ENCODE measurements around the gene ADCK2. TPM values are rescaled to one million over a fixed set of nuclear protein-coding genes. Genes with fewer than 3 reads are reported as not detected.
A peak's percentile ranks its signal among the peaks of the same experiment; 100 is the strongest.

ADCK2 gene
- total RNA-seq, 4 donors from 2014 or later = 17.6 to 34.1 (median 21.6) TPM

DNA sequence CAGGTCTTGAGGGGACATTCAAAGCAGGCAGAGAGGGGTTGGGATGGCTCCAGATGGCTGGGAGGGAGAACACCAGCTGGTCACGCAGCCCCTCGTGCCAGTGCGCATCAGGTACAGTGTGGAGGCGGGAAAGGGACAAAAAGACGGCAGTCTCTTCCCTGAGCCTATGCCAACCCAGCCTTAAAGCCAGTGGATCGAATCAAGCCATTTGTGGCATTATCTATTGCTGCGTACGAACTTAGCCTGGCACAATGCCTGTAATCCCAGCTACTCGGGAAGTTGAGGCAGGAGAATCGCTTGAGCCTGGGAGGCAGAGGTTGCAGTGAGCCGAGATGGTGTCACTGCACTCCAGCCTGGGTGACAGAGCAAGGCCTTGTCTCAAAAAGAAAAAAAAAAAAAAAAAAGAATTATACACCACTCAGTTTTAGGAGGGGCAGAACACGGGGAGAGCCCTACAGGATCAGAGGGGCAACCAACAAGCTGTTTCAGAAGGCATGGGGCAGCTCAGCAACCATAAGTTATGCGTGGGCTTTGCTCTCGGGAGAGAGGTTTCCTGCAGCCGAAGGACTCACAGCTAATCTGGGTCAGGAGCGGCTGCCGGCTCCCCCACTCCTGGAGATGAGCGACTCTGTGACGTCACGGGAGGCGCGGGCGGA is 23.4 kb downstream of the ADCK2 start:
- WGBS, 2 donors = 0 to 7% methylated on average over 5 to 6 of the region's 23 CpGs

GRCh38 chr7:140696680-140697446 is 24.1 kb downstream of the ADCK2 start, which contains the start of gene NDUFB2:
NDUFB2 (plus strand) TSS chr7:140696708; CDS start chr7:140696745, 37 bp downstream.
- intact Hi-C loops (cut with DNase I) = no loop called here
- H3K36me3 ChIP-seq = peaks cover 0 to 23% (median 0%) of the 10 kb centered on the region in 3 donors
- H3K4me3 ChIP-seq = peak within 1 kb of the TSS; percentile 67 to 94 (median 78)
- 0% methylated on average over 6 to 18 of the region's 82 CpGs for WGBS, 2 donors
- peak within 1 kb of the TSS; percentile 92 to 96 (median 94) for H3K27ac ChIP-seq
- no peaks in the 10 kb centered on the region for H3K27me3 ChIP-seq
- TF ChIP-seq, protein P1, sequence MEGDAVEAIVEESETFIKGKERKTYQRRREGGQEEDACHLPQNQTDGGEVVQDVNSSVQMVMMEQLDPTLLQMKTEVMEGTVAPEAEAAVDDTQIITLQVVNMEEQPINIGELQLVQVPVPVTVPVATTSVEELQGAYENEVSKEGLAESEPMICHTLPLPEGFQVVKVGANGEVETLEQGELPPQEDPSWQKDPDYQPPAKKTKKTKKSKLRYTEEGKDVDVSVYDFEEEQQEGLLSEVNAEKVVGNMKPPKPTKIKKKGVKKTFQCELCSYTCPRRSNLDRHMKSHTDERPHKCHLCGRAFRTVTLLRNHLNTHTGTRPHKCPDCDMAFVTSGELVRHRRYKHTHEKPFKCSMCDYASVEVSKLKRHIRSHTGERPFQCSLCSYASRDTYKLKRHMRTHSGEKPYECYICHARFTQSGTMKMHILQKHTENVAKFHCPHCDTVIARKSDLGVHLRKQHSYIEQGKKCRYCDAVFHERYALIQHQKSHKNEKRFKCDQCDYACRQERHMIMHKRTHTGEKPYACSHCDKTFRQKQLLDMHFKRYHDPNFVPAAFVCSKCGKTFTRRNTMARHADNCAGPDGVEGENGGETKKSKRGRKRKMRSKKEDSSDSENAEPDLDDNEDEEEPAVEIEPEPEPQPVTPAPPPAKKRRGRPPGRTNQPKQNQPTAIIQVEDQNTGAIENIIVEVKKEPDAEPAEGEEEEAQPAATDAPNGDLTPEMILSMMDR (IDR thresholded peaks at IDR 0.05) = peak in 1 of 6 experiments; percentile 21
- TF ChIP-seq POLR2A (IDR thresholded peaks at IDR 0.05) = peak in 3 of 4 donors; percentile 68 to 89 (median 72)
- DNase-seq = peak; percentile 50
- no peaks in the 10 kb centered on the region for H3K9me3 ChIP-seq
- peaks cover 12 to 27% (median 22%) of the 10 kb centered on the region in 3 donors for H3K4me1 ChIP-seq

More for the DNA sequence above, 23.4 kb downstream of the ADCK2 start:
- DNase-seq = peak; percentile 54
- H3K27me3 ChIP-seq = no peaks in the 10 kb centered on the region
- peak overlapping the region; percentile 67 to 94 (median 78) for H3K4me3 ChIP-seq
- peaks cover 0 to 30% (median 0%) of the 10 kb centered on the region in 3 donors for H3K36me3 ChIP-seq
- H3K27ac ChIP-seq = peak overlapping the region; percentile 92 to 96 (median 94)
- TF ChIP-seq POLR2A (IDR thresholded peaks at IDR 0.05) = no peak
- TF ChIP-seq, protein P1 (IDR thresholded peaks at IDR 0.05) = no peak
- no peaks in the 10 kb centered on the region for H3K9me3 ChIP-seq
- peaks cover 12 to 27% (median 22%) of the 10 kb centered on the region in 3 donors for H3K4me1 ChIP-seq
- intact Hi-C loops (cut with DNase I) = no loop called here

DNA sequence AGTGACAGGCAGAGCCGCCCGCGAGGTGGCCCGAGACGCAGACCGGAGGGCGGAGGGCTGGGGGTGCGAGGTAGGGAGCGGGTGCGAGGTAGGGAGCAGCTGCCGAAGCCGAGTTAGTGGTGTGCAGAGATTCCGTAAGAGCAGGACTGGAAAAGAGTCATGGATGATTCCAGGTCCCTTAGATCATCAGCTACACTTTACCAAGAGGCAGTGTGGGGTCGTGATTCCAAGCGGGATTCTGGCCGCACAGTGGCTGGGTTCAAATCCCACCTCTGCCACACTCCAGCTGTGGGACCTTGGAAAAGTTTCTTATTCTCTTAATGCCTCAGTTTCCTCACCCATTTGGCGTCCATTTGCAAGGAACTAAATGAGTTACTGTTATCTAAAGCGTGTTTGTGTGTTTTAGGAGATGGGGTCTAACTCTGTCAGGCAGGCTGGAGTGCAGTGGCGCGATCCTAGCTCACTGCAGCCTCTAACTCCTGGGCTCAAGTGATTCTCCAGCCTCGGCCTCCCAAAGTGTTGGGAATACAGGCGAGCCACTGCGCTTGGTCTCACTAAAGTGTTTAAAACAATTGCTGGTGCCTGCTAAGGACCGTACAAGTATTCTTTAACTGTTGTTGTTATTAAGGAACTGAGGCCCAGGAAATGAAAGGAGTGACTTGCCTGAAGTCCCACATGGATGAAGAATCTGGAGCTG is 24.9 kb downstream of the ADCK2 start:
- Histone ChIP-seq H3K4me1 (peaks cover 12 to 27% (median 22%) of the 10 kb centered on the region in 3 donors), H3K9me3 (no peaks in the 10 kb centered on the region), H3K36me3 (peaks cover 0 to 16% (median 0%) of the 10 kb centered on the region in 3 donors), H3K27ac (peak overlapping the region; percentile 92 to 96 (median 94)), H3K4me3 (peak overlapping the region; percentile 67 to 94 (median 78)), H3K27me3 (no peaks in the 10 kb centered on the region)
- intact Hi-C loops (cut with DNase I) = no loop called here
- TF ChIP-seq, protein P1 (IDR thresholded peaks at IDR 0.05) = no peak
- no peak for TF ChIP-seq POLR2A (IDR thresholded peaks at IDR 0.05)
- 10 to 42% methylated on average over 12 to 19 of the region's 24 CpGs for WGBS, 2 donors
- no peak for DNase-seq

GRCh38 chr7:140698477-140698876 is 25.7 kb downstream of the ADCK2 start:
- Histone ChIP-seq H3K36me3 (peaks cover 0 to 13% (median 0%) of the 10 kb centered on the region in 3 donors), H3K27me3 (no peaks in the 10 kb centered on the region), H3K9me3 (no peaks in the 10 kb centered on the region), H3K27ac (no peak overlapping the region), H3K4me3 (no peak overlapping the region), H3K4me1 (peaks cover 12 to 27% (median 22%) of the 10 kb centered on the region in 3 donors)
- DNase-seq = no peak
- no peak for TF ChIP-seq POLR2A (IDR thresholded peaks at IDR 0.05)
- TF ChIP-seq, protein P1 (IDR thresholded peaks at IDR 0.05) = no peak
- WGBS, 2 donors = 84% methylated on average over 8 of the region's 8 CpGs
- intact Hi-C loops (cut with DNase I) = no loop called here

All from esophagus squamous epithelium (tissue), 5 donors.